Measurements from ENCODE around the gene PITPNM3.

PITPNM3 gene

GRCh38 chr17:6479622-6480302 is 76.6 kb downstream of the PITPNM3 start:
- DNase-seq (ENCODE audit: low read depth): no peak

GRCh38 chr17:6478486-6478885 is 77.9 kb downstream of the PITPNM3 start:
- DNase-seq (ENCODE audit: low read depth): no peak

GRCh38 chr17:6477831-6478383 is 78.4 kb downstream of the PITPNM3 start:
- DNase-seq (ENCODE audit: low read depth): no peak

- DNase-seq (ENCODE audit: low read depth): no peak
Observed at GRCh38 chr17:6476810-6477179, 79.6 kb downstream of the PITPNM3 start.

- DNase-seq (ENCODE audit: low read depth): no peak
Observed at GRCh38 chr17:6476076-6476809, 80.1 kb downstream of the PITPNM3 start.

- no peak for DNase-seq (ENCODE audit: low read depth)
Observed at GRCh38 chr17:6475411-6475810, 80.9 kb downstream of the PITPNM3 start.

GRCh38 chr17:6474906-6475305 is 81.4 kb downstream of the PITPNM3 start:
- no peak for DNase-seq (ENCODE audit: low read depth)

GRCh38 chr17:6474376-6474775 is 82.0 kb downstream of the PITPNM3 start:
- no peak for DNase-seq (ENCODE audit: low read depth)

- DNase-seq (ENCODE audit: low read depth): peak; percentile 60
Observed at GRCh38 chr17:6473128-6473767, 83.1 kb downstream of the PITPNM3 start.

GRCh38 chr17:6472517-6472916 is 83.8 kb downstream of the PITPNM3 start:
- DNase-seq (ENCODE audit: low read depth): no peak

GRCh38 chr17:6471531-6472465 is 84.6 kb downstream of the PITPNM3 start:
- no peak for DNase-seq (ENCODE audit: low read depth)

GRCh38 chr17:6470751-6471521 is 85.4 kb downstream of the PITPNM3 start:
- no peak for DNase-seq (ENCODE audit: low read depth)

GRCh38 chr17:6470146-6470718 is 86.1 kb downstream of the PITPNM3 start:
- DNase-seq (ENCODE audit: low read depth): no peak

- no peak for DNase-seq (ENCODE audit: low read depth)
Observed at GRCh38 chr17:6468051-6468790, 88.1 kb downstream of the PITPNM3 start.

GRCh38 chr17:6467567-6467966 is 88.8 kb downstream of the PITPNM3 start:
- DNase-seq (ENCODE audit: low read depth): no peak

GRCh38 chr17:6465206-6466003 is 91.0 kb downstream of the PITPNM3 start:
- DNase-seq (ENCODE audit: low read depth): no peak

GRCh38 chr17:6464446-6465041 is 91.8 kb downstream of the PITPNM3 start:
- DNase-seq (ENCODE audit: low read depth): no peak

GRCh38 chr17:6463616-6464445 is 92.5 kb downstream of the PITPNM3 start:
- DNase-seq (ENCODE audit: low read depth): no peak

Data from activated T-cell treated with anti-CD3 and anti-CD28 coated beads for 48 hours (primary cell).